Measurements from ENCODE around the gene GGCX. TPM values are rescaled to one million over a fixed set of nuclear protein-coding genes. Genes with fewer than 3 reads are reported as not detected.

Gene GGCX
- total and polyA plus RNA-seq, 2 of the 13 experiments (the other 11 are each of a cell fraction or from before 2014, with no cell fraction given) = 72.5 to 103 TPM

- TF ChIP-seq ZBTB33 (CRISPR knock-in tag; IDR thresholded peaks at IDR 0.05) (no peak), ZNF772 (CRISPR knock-in tag; IDR thresholded peaks at IDR 0.05) (peak; percentile 91; the same call in 1 of the 2 replicates), PAXIP1 (CRISPR knock-in tag; conservative IDR thresholded peaks at IDR 0.05) (peak; percentile 92), POLR2A (IDR thresholded peaks at IDR 0.05; ENCODE audit: insufficient read depth in 1 of 2, low read depth in 2 of 2, low read length in 2 of 2) (peak in 1 of 2 experiments; percentile 79; a peak in 3 of 4 replicates), ZSCAN25 (CRISPR knock-in tag; IDR thresholded peaks at IDR 0.05) (peak; percentile 98), EZH2 (conservative IDR thresholded peaks at IDR 0.05; ENCODE audit: low read depth, low read length) (no peak), ETS1 (CRISPR knock-in tag; IDR thresholded peaks at IDR 0.05) (0 out of 2 replicates have a peak, but pooled peaks have one; percentile 47), ZNF468 (CRISPR knock-in tag; IDR thresholded peaks at IDR 0.05) (peak; percentile 34; the same call in 1 of the 2 replicates), ZNF691 (CRISPR knock-in tag; IDR thresholded peaks at IDR 0.05; ENCODE audit: borderline replicate concordance, low read depth) (peak; percentile 81), ZNF543 (CRISPR knock-in tag; IDR thresholded peaks at IDR 0.05) (peak; percentile 51; the same call in 1 of the 2 replicates), ZNF331 (CRISPR knock-in tag; IDR thresholded peaks at IDR 0.05) (peak; percentile 61; the same call in 1 of the 2 replicates), ZBTB21 (CRISPR knock-in tag; IDR thresholded peaks at IDR 0.05) (no peak), RXRA (CRISPR knock-in tag; IDR thresholded peaks at IDR 0.05) (peak; percentile 51), CBX1 (IDR thresholded peaks at IDR 0.05; ENCODE audit: low read depth) (peak; percentile 50), PRPF4 (IDR thresholded peaks at IDR 0.05; ENCODE audit: low read depth, low read length, poor library complexity, severe bottlenecking) (no peak), PITX1 (CRISPR knock-in tag; IDR thresholded peaks at IDR 0.05) (peak; percentile 63), POGK (CRISPR knock-in tag; conservative IDR thresholded peaks at IDR 0.05) (0 out of 2 replicates have a peak, but pooled peaks have one; percentile 25), NFKB2 (CRISPR knock-in tag; IDR thresholded peaks at IDR 0.05; ENCODE audit: borderline replicate concordance) (peak; percentile 92), DNMT1 (CRISPR knock-in tag; IDR thresholded peaks at IDR 0.05) (peak; percentile 88; the same call in 1 of the 2 replicates)
Observed at GRCh38 chr2:85584354-85584856, 23.1 kb upstream of the GGCX start, which contains the start of gene VAMP5 (continued).

All from HepG2 (cell line).